SK-N-SH treated with all-trans-retinoic acid at 6 μM for 48 hours (cell line): ENCODE results near the gene ADAMTSL1.

Experiments used
- ATAC-seq: fragments of 200-7000 bp; cut with Tn5 transposase; 3 replicates; pipeline ENCODE4 v1.9.1; 2020; ENCODE audit warnings: mild to moderate bottlenecking, moderate library complexity
- ARNTL ChIP-seq: fragments of 450-650 bp; formaldehyde crosslinking; IDR thresholded peaks from 2 replicates; pipeline ENCODE4 v1.5.0; 2020; ENCODE audit warnings: low read depth, mild to moderate bottlenecking, moderate library complexity, borderline replicate concordance
- BACH2 ChIP-seq: fragments of 250-450 bp; sonication (Bioruptor Pico); IDR thresholded peaks from 2 replicates; pipeline ENCODE4 v1.9.0; 2021; ENCODE audit warnings: mild to moderate bottlenecking, borderline replicate concordance
- CREB5 ChIP-seq: fragments of 250-450 bp; sonication (Bioruptor Pico); IDR thresholded peaks from 2 replicates; pipeline ENCODE4 v1.5.1; 2020; ENCODE audit warnings: low read depth, mild to moderate bottlenecking, moderate library complexity
- CSDC2 ChIP-seq: fragments of 250-450 bp; sonication (Bioruptor Pico); IDR thresholded peaks from 2 replicates; pipeline ENCODE4 v1.5.0; 2020; ENCODE audit warnings: mild to moderate bottlenecking, moderate library complexity
- GLIS3 ChIP-seq: fragments of 250-450 bp; sonication (Bioruptor Pico); IDR thresholded peaks from 2 replicates; pipeline ENCODE4 v1.5.0; 2020; ENCODE audit warnings: mild to moderate bottlenecking, moderate library complexity
- ISL1 ChIP-seq: fragments of 250-450 bp; sonication (Bioruptor Pico); IDR thresholded peaks from 2 replicates; pipeline ENCODE4 v2.1.2; 2022; ENCODE audit warnings: mild to moderate bottlenecking, moderate library complexity
- OSR1 ChIP-seq: fragments of 250-450 bp; sonication (Bioruptor Pico); IDR thresholded peaks from 2 replicates; pipeline ENCODE4 v1.8.0; 2022; ENCODE audit warnings: moderate library complexity, mild to moderate bottlenecking, inconsistent platforms
- PPARA ChIP-seq: fragments of 250-450 bp; sonication (Bioruptor Pico); IDR thresholded peaks from 2 replicates; pipeline ENCODE4 v1.5.0; 2020; ENCODE audit warnings: mild to moderate bottlenecking, borderline replicate concordance
- RARB ChIP-seq: fragments of 250-450 bp; sonication (Bioruptor Pico); IDR thresholded peaks from 2 replicates; pipeline ENCODE4 v1.8.0; 2021; ENCODE audit warnings: mild to moderate bottlenecking, moderate library complexity
- SNAI2 ChIP-seq: fragments of 250-450 bp; sonication (Bioruptor Pico); IDR thresholded peaks from 2 replicates; pipeline ENCODE4 v1.5.0; 2020; ENCODE audit warnings: mild to moderate bottlenecking, moderate library complexity
- TCF4 ChIP-seq: fragments of 250-450 bp; sonication (Bioruptor Pico); IDR thresholded peaks from 2 replicates; pipeline ENCODE4 v1.8.0; 2021; ENCODE audit warnings: mild to moderate bottlenecking, moderate library complexity, borderline replicate concordance
- TOX ChIP-seq: fragments of 250-450 bp; sonication (Bioruptor Pico); IDR thresholded peaks from 2 replicates; pipeline ENCODE4 v1.8.0; 2021; ENCODE audit warnings: mild to moderate bottlenecking, moderate library complexity, borderline replicate concordance
- ZC3H10 ChIP-seq: fragments of 250-450 bp; sonication (Bioruptor Pico); IDR thresholded peaks from 2 replicates; pipeline ENCODE4 v1.5.1; 2021; ENCODE audit warnings: mild to moderate bottlenecking, moderate library complexity
- ZFP3 ChIP-seq: fragments of 250-450 bp; sonication (Bioruptor Pico); IDR thresholded peaks from 2 replicates; pipeline ENCODE4 v1.5.0; 2020; ENCODE audit warnings: mild to moderate bottlenecking, moderate library complexity
- ZFP30 ChIP-seq: fragments of 450-650 bp; formaldehyde crosslinking; IDR thresholded peaks from 2 replicates; pipeline ENCODE4 v1.5.0; 2022; ENCODE audit warnings: mild to moderate bottlenecking, moderate library complexity
- ZNF565 ChIP-seq: fragments of 450-650 bp; formaldehyde crosslinking; conservative IDR thresholded peaks from 2 replicates; pipeline ENCODE4 v1.5.0; 2020; ENCODE audit warnings: low read depth, mild to moderate bottlenecking, moderate library complexity
- ZNF70 ChIP-seq: fragments of 450-650 bp; formaldehyde crosslinking; IDR thresholded peaks from 2 replicates; pipeline ENCODE4 v1.5.0; 2020; ENCODE audit warnings: mild to moderate bottlenecking, moderate library complexity
- TF ChIP-seq, protein P1 (sequence below): fragments of 250-450 bp; sonication (Bioruptor Pico); IDR thresholded peaks from 2 replicates; pipeline ENCODE4 v1.5.0; 2020; ENCODE audit warnings: mild to moderate bottlenecking, moderate library complexity
- TF ChIP-seq, protein P2 (sequence below): fragments of 250-450 bp; sonication (Bioruptor Pico); IDR thresholded peaks from 2 replicates; pipeline ENCODE4 v1.5.1; 2021; ENCODE audit warnings: mild to moderate bottlenecking, moderate library complexity
- TF ChIP-seq, protein P3 (sequence below): fragments of 250-450 bp; sonication (Bioruptor Pico); IDR thresholded peaks from 2 replicates; pipeline ENCODE4 v1.8.0; 2021; ENCODE audit warnings: low read depth, mild to moderate bottlenecking, moderate library complexity, borderline replicate concordance
- TF ChIP-seq, protein P4 (sequence below): fragments of 250-450 bp; sonication (Bioruptor Pico); IDR thresholded peaks from 2 replicates; pipeline ENCODE4 v1.8.0; 2020; ENCODE audit warnings: mild to moderate bottlenecking, moderate library complexity, borderline replicate concordance

The ADAMTSL1 gene

GRCh38 chr9:18622186-18622836 lies 148.4 kb downstream of the ADAMTSL1 start:
- ATAC-seq, result no peak
- no peak for TF ChIP-seq ISL1
- no peak for TF ChIP-seq ZC3H10 (CRISPR knock-in tag)
- TF ChIP-seq TCF4 (CRISPR knock-in tag), result no peak
- TF ChIP-seq BACH2 (CRISPR knock-in tag), result no peak
- TF ChIP-seq TOX (CRISPR knock-in tag), result no peak
- TF ChIP-seq CREB5, result no peak
- TF ChIP-seq GLIS3 (CRISPR knock-in tag), result no peak
- TF ChIP-seq ZFP3, result no peak
- TF ChIP-seq, protein P1, sequence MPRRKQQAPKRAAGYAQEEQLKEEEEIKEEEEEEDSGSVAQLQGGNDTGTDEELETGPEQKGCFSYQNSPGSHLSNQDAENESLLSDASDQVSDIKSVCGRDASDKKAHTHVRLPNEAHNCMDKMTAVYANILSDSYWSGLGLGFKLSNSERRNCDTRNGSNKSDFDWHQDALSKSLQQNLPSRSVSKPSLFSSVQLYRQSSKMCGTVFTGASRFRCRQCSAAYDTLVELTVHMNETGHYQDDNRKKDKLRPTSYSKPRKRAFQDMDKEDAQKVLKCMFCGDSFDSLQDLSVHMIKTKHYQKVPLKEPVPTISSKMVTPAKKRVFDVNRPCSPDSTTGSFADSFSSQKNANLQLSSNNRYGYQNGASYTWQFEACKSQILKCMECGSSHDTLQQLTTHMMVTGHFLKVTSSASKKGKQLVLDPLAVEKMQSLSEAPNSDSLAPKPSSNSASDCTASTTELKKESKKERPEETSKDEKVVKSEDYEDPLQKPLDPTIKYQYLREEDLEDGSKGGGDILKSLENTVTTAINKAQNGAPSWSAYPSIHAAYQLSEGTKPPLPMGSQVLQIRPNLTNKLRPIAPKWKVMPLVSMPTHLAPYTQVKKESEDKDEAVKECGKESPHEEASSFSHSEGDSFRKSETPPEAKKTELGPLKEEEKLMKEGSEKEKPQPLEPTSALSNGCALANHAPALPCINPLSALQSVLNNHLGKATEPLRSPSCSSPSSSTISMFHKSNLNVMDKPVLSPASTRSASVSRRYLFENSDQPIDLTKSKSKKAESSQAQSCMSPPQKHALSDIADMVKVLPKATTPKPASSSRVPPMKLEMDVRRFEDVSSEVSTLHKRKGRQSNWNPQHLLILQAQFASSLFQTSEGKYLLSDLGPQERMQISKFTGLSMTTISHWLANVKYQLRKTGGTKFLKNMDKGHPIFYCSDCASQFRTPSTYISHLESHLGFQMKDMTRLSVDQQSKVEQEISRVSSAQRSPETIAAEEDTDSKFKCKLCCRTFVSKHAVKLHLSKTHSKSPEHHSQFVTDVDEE, result no peak
- TF ChIP-seq PPARA, result no peak
- TF ChIP-seq ZNF70 (CRISPR knock-in tag), result no peak
- no peak for TF ChIP-seq ZFP30
- TF ChIP-seq ZNF565 (CRISPR knock-in tag), result no peak
- TF ChIP-seq, protein P2, sequence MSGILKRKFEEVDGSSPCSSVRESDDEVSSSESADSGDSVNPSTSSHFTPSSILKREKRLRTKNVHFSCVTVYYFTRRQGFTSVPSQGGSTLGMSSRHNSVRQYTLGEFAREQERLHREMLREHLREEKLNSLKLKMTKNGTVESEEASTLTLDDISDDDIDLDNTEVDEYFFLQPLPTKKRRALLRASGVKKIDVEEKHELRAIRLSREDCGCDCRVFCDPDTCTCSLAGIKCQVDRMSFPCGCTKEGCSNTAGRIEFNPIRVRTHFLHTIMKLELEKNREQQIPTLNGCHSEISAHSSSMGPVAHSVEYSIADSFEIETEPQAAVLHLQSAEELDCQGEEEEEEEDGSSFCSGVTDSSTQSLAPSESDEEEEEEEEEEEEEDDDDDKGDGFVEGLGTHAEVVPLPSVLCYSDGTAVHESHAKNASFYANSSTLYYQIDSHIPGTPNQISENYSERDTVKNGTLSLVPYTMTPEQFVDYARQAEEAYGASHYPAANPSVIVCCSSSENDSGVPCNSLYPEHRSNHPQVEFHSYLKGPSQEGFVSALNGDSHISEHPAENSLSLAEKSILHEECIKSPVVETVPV (CRISPR knock-in tag), result no peak
- TF ChIP-seq ARNTL (CRISPR knock-in tag), result no peak
- TF ChIP-seq OSR1 (CRISPR knock-in tag), result no peak
- TF ChIP-seq CSDC2, result no peak
- TF ChIP-seq, protein P3, sequence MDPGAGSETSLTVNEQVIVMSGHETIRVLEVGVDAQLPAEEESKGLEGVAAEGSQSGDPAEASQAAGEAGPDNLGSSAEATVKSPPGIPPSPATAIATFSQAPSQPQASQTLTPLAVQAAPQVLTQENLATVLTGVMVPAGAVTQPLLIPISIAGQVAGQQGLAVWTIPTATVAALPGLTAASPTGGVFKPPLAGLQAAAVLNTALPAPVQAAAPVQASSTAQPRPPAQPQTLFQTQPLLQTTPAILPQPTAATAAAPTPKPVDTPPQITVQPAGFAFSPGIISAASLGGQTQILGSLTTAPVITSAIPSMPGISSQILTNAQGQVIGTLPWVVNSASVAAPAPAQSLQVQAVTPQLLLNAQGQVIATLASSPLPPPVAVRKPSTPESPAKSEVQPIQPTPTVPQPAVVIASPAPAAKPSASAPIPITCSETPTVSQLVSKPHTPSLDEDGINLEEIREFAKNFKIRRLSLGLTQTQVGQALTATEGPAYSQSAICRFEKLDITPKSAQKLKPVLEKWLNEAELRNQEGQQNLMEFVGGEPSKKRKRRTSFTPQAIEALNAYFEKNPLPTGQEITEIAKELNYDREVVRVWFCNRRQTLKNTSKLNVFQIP (CRISPR knock-in tag), result no peak
- TF ChIP-seq SNAI2 (CRISPR knock-in tag), result no peak

- peak; percentile 37; the same call in 2 of the 3 replicates for ATAC-seq
- TF ChIP-seq, protein P1, result no peak
- TF ChIP-seq RARB (CRISPR knock-in tag), result no peak
- TF ChIP-seq, protein P4, sequence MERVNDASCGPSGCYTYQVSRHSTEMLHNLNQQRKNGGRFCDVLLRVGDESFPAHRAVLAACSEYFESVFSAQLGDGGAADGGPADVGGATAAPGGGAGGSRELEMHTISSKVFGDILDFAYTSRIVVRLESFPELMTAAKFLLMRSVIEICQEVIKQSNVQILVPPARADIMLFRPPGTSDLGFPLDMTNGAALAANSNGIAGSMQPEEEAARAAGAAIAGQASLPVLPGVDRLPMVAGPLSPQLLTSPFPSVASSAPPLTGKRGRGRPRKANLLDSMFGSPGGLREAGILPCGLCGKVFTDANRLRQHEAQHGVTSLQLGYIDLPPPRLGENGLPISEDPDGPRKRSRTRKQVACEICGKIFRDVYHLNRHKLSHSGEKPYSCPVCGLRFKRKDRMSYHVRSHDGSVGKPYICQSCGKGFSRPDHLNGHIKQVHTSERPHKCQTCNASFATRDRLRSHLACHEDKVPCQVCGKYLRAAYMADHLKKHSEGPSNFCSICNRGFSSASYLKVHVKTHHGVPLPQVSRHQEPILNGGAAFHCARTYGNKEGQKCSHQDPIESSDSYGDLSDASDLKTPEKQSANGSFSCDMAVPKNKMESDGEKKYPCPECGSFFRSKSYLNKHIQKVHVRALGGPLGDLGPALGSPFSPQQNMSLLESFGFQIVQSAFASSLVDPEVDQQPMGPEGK (CRISPR knock-in tag), result no peak
- TF ChIP-seq CSDC2, result no peak
- TF ChIP-seq BACH2 (CRISPR knock-in tag), result no peak
- TF ChIP-seq, protein P2 (CRISPR knock-in tag), result no peak
- TF ChIP-seq ISL1, result no peak
- no peak for TF ChIP-seq PPARA
- no peak for TF ChIP-seq ZNF70 (CRISPR knock-in tag)
- no peak for TF ChIP-seq ARNTL (CRISPR knock-in tag)
- TF ChIP-seq SNAI2 (CRISPR knock-in tag), result no peak
- no peak for TF ChIP-seq CREB5
- no peak for TF ChIP-seq ZFP30
- TF ChIP-seq TCF4 (CRISPR knock-in tag), result no peak
- TF ChIP-seq ZNF565 (CRISPR knock-in tag), result no peak
- TF ChIP-seq ZC3H10 (CRISPR knock-in tag), result no peak
These were observed 149.5 kb downstream of the ADAMTSL1 start for GRCh38 chr9:18623221-18624079.
